ENCODE results near the gene GAN.

Gene GAN

GRCh38 chr16:81358860-81359259 lies 44.1 kb downstream of the GAN start:
- DNase-seq, result no peak

- DNase-seq, result no peak
Measured at GRCh38 chr16:81360135-81360534, 45.4 kb downstream of the GAN start.

GRCh38 chr16:81365731-81366130 lies 51.0 kb downstream of the GAN start:
- no peak for DNase-seq

- DNase-seq, result no peak
Measured at GRCh38 chr16:81366316-81366932, 51.7 kb downstream of the GAN start.

- no peak for DNase-seq
Measured at GRCh38 chr16:81367821-81368220, 53.1 kb downstream of the GAN start.

- DNase-seq, result no peak
Measured at GRCh38 chr16:81369888-81370504, 55.2 kb downstream of the GAN start.

- DNase-seq, result no peak
Measured at GRCh38 chr16:81371106-81371505, 56.3 kb downstream of the GAN start.

GRCh38 chr16:81374550-81374949 lies 59.8 kb downstream of the GAN start:
- no peak for DNase-seq

- DNase-seq, result no peak
Measured at GRCh38 chr16:81376880-81377279, 62.1 kb downstream of the GAN start.

GRCh38 chr16:81378049-81378448 lies 63.3 kb downstream of the GAN start:
- no peak for DNase-seq

- DNase-seq, result no peak
Measured at GRCh38 chr16:81380932-81381331, 66.2 kb downstream of the GAN start.

- no peak for DNase-seq
Measured at GRCh38 chr16:81384006-81384405, 69.2 kb downstream of the GAN start.

- DNase-seq, result no peak
Measured at GRCh38 chr16:81385031-81385756, 70.4 kb downstream of the GAN start.

- DNase-seq, result no peak
Measured at GRCh38 chr16:81388357-81388756, 73.6 kb downstream of the GAN start.

GRCh38 chr16:81390840-81391239 lies 76.1 kb downstream of the GAN start:
- no peak for DNase-seq

GRCh38 chr16:81392011-81392410 lies 77.2 kb downstream of the GAN start:
- no peak for DNase-seq

GRCh38 chr16:81394416-81394815 lies 79.7 kb downstream of the GAN start:
- DNase-seq, result no peak

GRCh38 chr16:81394966-81395655 lies 80.3 kb downstream of the GAN start:
- no peak for DNase-seq

- no peak for DNase-seq
Measured at GRCh38 chr16:81397058-81397878, 82.5 kb downstream of the GAN start.

GRCh38 chr16:81397879-81398520 lies 83.2 kb downstream of the GAN start:
- no peak for DNase-seq

GRCh38 chr16:81399909-81400308 lies 85.1 kb downstream of the GAN start:
- no peak for DNase-seq
